HEK293 (cell line): ENCODE measurements around the gene CCNL1.

Source experiments
- ZNF146 ChIP-seq: fragments of 450-650 bp; formaldehyde crosslinking; IDR thresholded peaks from 2 replicates; pipeline ENCODE4 v1.5.1; 2016; ENCODE audit warnings: missing biosample characterization, missing genetic modification characterization
- ZNF18 ChIP-seq: fragments of 450-650 bp; formaldehyde crosslinking; IDR thresholded peaks from 2 replicates; pipeline ENCODE4 v1.5.1; 2016; ENCODE audit warnings: missing biosample characterization, missing genetic modification characterization
- ZNF623 ChIP-seq: fragments of 450-650 bp; formaldehyde crosslinking; IDR thresholded peaks from 2 replicates; pipeline ENCODE4 v1.5.1; 2016; ENCODE audit warnings: missing biosample characterization, missing genetic modification characterization
- ZNF785 ChIP-seq: fragments of 450-650 bp; formaldehyde crosslinking; IDR thresholded peaks from 2 replicates; pipeline ENCODE4 v1.5.1; 2016; ENCODE audit warnings: missing biosample characterization, missing genetic modification characterization
- TF ChIP-seq, protein P1 (sequence below): sonication (generic); formaldehyde crosslinking; IDR thresholded peaks from 2 replicates; pipeline ENCODE4 v1.8.1; 2022; ENCODE audit warnings: mild to moderate bottlenecking, moderate library complexity, missing genetic modification reagents
- TF ChIP-seq, protein P2 (sequence below): fragments of 450-650 bp; formaldehyde crosslinking; IDR thresholded peaks from 2 replicates; pipeline ENCODE4 v1.5.1; 2016; ENCODE audit warnings: missing biosample characterization, missing genetic modification characterization
- TF ChIP-seq, protein P3 (sequence below): fragments of 450-650 bp; IDR thresholded peaks from 2 replicates; pipeline ENCODE4 v1.5.1; 2018; ENCODE audit warnings: missing biosample characterization, missing genetic modification characterization

DNA sequence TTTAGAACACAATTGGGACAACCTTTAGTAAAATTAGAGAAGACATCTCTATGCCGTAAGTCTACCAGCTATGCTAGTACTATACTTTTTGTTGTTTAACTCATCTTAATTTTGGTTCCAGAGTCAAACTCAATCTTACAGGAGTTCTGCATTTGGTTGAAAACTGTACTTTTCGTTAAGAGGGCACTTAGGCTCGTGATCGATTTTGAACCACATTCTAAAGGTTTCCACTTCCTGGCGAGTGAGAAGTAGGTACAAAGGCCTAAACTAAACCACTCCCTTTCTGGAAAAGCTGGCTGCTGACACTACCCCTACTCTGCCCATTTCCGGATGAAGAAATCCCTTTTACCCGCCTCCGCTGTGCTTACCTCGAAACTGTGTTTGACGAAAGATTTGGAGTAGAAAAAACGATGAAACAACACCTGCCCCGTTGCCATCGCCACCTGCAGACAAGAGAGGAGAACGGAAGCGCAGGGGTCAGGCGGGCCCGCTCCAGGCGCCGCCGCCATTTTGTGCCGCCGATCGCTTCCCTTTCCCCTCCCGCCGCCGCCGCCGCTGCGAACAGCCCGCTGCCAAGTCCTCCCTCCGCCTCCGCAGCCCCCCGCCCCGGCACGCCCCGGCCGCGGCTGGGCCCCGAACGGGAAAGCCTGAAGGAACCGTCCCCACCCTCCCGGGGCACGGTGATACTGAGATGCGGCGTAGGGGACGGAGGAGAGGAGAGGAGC is 748 bp downstream of the CCNL1 start:
- TF ChIP-seq ZNF146 (tag by site-specific recombination) (no peak), ZNF18 (tag by site-specific recombination) (no peak), ZNF623 (tag by site-specific recombination) (no peak), ZNF785 (tag by site-specific recombination) (no peak)
- TF ChIP-seq, protein P1, sequence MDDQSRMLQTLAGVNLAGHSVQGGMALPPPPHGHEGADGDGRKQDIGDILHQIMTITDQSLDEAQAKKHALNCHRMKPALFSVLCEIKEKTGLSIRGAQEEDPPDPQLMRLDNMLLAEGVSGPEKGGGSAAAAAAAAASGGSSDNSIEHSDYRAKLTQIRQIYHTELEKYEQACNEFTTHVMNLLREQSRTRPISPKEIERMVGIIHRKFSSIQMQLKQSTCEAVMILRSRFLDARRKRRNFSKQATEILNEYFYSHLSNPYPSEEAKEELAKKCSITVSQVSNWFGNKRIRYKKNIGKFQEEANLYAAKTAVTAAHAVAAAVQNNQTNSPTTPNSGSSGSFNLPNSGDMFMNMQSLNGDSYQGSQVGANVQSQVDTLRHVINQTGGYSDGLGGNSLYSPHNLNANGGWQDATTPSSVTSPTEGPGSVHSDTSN (CRISPR knock-in tag): no peak
- TF ChIP-seq, protein P2, sequence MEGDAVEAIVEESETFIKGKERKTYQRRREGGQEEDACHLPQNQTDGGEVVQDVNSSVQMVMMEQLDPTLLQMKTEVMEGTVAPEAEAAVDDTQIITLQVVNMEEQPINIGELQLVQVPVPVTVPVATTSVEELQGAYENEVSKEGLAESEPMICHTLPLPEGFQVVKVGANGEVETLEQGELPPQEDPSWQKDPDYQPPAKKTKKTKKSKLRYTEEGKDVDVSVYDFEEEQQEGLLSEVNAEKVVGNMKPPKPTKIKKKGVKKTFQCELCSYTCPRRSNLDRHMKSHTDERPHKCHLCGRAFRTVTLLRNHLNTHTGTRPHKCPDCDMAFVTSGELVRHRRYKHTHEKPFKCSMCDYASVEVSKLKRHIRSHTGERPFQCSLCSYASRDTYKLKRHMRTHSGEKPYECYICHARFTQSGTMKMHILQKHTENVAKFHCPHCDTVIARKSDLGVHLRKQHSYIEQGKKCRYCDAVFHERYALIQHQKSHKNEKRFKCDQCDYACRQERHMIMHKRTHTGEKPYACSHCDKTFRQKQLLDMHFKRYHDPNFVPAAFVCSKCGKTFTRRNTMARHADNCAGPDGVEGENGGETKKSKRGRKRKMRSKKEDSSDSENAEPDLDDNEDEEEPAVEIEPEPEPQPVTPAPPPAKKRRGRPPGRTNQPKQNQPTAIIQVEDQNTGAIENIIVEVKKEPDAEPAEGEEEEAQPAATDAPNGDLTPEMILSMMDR: no peak
- TF ChIP-seq, protein P3, sequence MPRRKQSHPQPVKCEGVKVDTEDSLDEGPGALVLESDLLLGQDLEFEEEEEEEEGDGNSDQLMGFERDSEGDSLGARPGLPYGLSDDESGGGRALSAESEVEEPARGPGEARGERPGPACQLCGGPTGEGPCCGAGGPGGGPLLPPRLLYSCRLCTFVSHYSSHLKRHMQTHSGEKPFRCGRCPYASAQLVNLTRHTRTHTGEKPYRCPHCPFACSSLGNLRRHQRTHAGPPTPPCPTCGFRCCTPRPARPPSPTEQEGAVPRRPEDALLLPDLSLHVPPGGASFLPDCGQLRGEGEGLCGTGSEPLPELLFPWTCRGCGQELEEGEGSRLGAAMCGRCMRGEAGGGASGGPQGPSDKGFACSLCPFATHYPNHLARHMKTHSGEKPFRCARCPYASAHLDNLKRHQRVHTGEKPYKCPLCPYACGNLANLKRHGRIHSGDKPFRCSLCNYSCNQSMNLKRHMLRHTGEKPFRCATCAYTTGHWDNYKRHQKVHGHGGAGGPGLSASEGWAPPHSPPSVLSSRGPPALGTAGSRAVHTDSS (tag by site-specific recombination): no peak
